Kidney (tissue), 14 donors: ENCODE data around the gene KRT7. TPM values are rescaled to one million over a fixed set of nuclear protein-coding genes. Genes with fewer than 3 reads are reported as not detected.

Source experiments
- DNase-seq, 5 donors: peaks; one replicate each; pipeline ENCODE4 v3.0.0-alpha.2; 2013 to 2020
- FAIRE-seq: peaks from 2 replicates; lab custom pipeline; 2012; peaks lifted over from hg19 to GRCh38; lab: Jason Lieb, UNC
- H3K27ac ChIP-seq, 2 donors: one replicate each; pipeline ENCODE4 v1.7.0; 2013; ENCODE audit warnings: low read depth in 2 of 2, low read length in 2 of 2, inconsistent platforms in 1 of 2
- H3K27me3 ChIP-seq: one replicate; pipeline ENCODE4 v1.7.1; 2013; ENCODE audit warnings: low read length, inconsistent platforms; ENCODE audit not compliant: control insufficient read depth, insufficient read depth
- H3K36me3 ChIP-seq, 3 donors: one replicate each; pipeline versions ENCODE4 v1.7.0 to v1.7.1; 2013; ENCODE audit warnings: low read length in 3 of 3, control low read depth in 1 of 3, inconsistent platforms in 1 of 3; ENCODE audit not compliant: insufficient read depth in 3 of 3, control insufficient read depth in 2 of 3
- H3K4me1 ChIP-seq, 3 donors: one replicate each; pipeline versions ENCODE4 v1.7.0 to v1.7.1; 2013; ENCODE audit warnings: low read length in 3 of 3, inconsistent platforms in 1 of 3, low read depth in 1 of 3; ENCODE audit not compliant: control insufficient read depth in 2 of 3, insufficient read depth in 2 of 3
- H3K4me3 ChIP-seq, 3 donors: one replicate each; pipeline versions ENCODE4 v1.7.0 to v1.8.1; 2013; ENCODE audit warnings: low read length in 3 of 3, control low read depth in 1 of 3, inconsistent platforms in 1 of 3
- H3K9ac ChIP-seq, 3 donors: one replicate each; pipeline versions ENCODE4 v1.7.0 to v1.7.1; 2013; ENCODE audit warnings: low read length in 3 of 3, control low read depth in 1 of 3, inconsistent platforms in 1 of 3
- H3K9me3 ChIP-seq, 3 donors: one replicate each; pipeline versions ENCODE4 v1.7.0 to v1.7.1; 2013; ENCODE audit warnings: low read length in 3 of 3, control low read depth in 1 of 3, inconsistent platforms in 1 of 3; ENCODE audit not compliant: control insufficient read depth in 2 of 3, insufficient read depth in 1 of 3
- CTCF ChIP-seq: IDR thresholded peaks from 3 replicates; pipeline ENCODE4 v1.5.1; 2012; ENCODE audit warnings: mild to moderate bottlenecking, moderate library complexity, borderline replicate concordance; ENCODE audit not compliant: insufficient read depth; ENCODE audit errors: extremely low read depth
- intact Hi-C: fragments of 100-400 bp; cut with DNase I; formaldehyde crosslinking; loops from one replicate; pipeline ENCODE4 v1.11.1; 2022
- polyA plus RNA-seq: library from polyadenylated mRNA; stranded (reverse); fragments of 350-450 nt; fragmentation: Illumina TruSeq; extraction: RNeasy Lipid Tissue Mini Kit (QIAGEN cat#74804); gene quantifications from one replicate; pipeline ENCODE4 v1.2.3, GENCODE V29; 2014; ENCODE audit warnings: low read depth, low replicate concordance; ENCODE audit not compliant: insufficient read depth
- total RNA-seq: library from RNA; stranded (reverse); fragmentation: NEBNext Ultra II Directional; extraction: Animal tissue kit (Norgen Biotek cat#: 25700); gene quantifications from one replicate; pipeline ENCODE4 v1.2.1, GENCODE V29; 2021
- donor health status: control.
- donor health status: control.
- donor health status: control.
- donor health status: control.
- donor health status: control.
- donor health status: DM: yes; HTN: yes; CAD: no.
- donor health status: Normal renal cell carcinoma (clear cell type).

KRT7 gene
- total and polyA plus RNA-seq, 2 donors from 2014 or later: 173 to 1,490 TPM

- H3K4me1 ChIP-seq: peaks cover 0 to 5% (median 0%) of the 10 kb centered on the region in 3 donors
- no peak for TF ChIP-seq CTCF
- no peak for FAIRE-seq
- no peak overlapping the region for H3K27ac ChIP-seq
- H3K27me3 ChIP-seq: no peaks in the 10 kb centered on the region
- intact Hi-C loops: no loop called here
- H3K4me3 ChIP-seq: no peak overlapping the region
- no peaks in the 10 kb centered on the region for H3K36me3 ChIP-seq
- no peaks in the 10 kb centered on the region for H3K9me3 ChIP-seq
- no peak overlapping the region for H3K9ac ChIP-seq
- no peak for DNase-seq
Measured at GRCh38 chr12:52226446-52226845, 6.6 kb upstream of the KRT7 start.

GRCh38 chr12:52227606-52228166 is 5.4 kb upstream of the KRT7 start:
- H3K36me3 ChIP-seq: no peaks in the 10 kb centered on the region
- FAIRE-seq (no peak), DNase-seq (peak in 1 of 5 donors; percentile 4)
- H3K4me3 ChIP-seq: no peak overlapping the region
- intact Hi-C loops: no loop called here
- H3K27me3 ChIP-seq: peaks cover 11% of the 10 kb centered on the region
- peaks cover 0 to 15% (median 5%) of the 10 kb centered on the region in 3 donors for H3K4me1 ChIP-seq
- no peaks in the 10 kb centered on the region for H3K9me3 ChIP-seq
- H3K27ac ChIP-seq: no peak overlapping the region
- H3K9ac ChIP-seq: no peak overlapping the region
- no peak for TF ChIP-seq CTCF

- intact Hi-C loops: no loop called here
- no peak for FAIRE-seq
Measured at GRCh38 chr12:52228366-52228765, 4.7 kb upstream of the KRT7 start.

More at GRCh38 chr12:52228366-52228765, 4.7 kb upstream of the KRT7 start:
- Histone ChIP-seq H3K4me3 (no peak overlapping the region), H3K27ac (no peak overlapping the region), H3K9me3 (no peaks in the 10 kb centered on the region), H3K27me3 (peaks cover 12% of the 10 kb centered on the region), H3K9ac (no peak overlapping the region), H3K4me1 (peaks cover 0 to 17% (median 5%) of the 10 kb centered on the region in 3 donors), H3K36me3 (no peaks in the 10 kb centered on the region)
- no peak for TF ChIP-seq CTCF
- DNase-seq: no peak
